ENCODE results near the gene DRGX. TPM values are rescaled to one million over a fixed set of nuclear protein-coding genes. Genes with fewer than 3 reads are reported as not detected.

Gene DRGX
- total RNA-seq, 1 experiment from 2014 or later: not detected

DNA sequence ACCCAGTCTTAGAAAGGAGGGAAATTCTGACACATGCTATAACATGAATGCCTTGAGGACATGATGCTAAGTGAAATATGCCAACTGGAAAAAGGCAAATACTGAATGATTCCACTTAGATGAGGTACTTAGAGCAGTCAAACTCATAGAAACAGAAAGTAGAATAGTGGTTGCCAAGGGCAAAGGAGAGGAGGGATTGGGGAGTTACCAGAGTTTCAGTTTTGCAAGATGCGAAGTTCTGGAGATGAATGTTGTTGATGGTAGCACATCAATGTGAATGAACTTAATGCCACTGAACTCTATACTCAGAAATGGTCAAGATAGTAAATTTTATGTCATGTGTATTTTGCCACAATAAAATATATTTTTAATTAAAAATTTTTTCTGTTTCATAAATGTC, 38.9 kb downstream of the DRGX start:
- no peaks in the 10 kb centered on the region for H3K36me3 ChIP-seq (ENCODE audit: insufficient read depth, low read length)
- no peak for DNase-seq
- H2AFZ ChIP-seq (ENCODE audit: low read length): no peak overlapping the region
- no peak overlapping the region for H3K27ac ChIP-seq (ENCODE audit: low read length)
- no peak overlapping the region for H3K4me2 ChIP-seq (ENCODE audit: low read depth, low read length, poor library complexity, severe bottlenecking)
- no peaks in the 10 kb centered on the region for H4K20me1 ChIP-seq (ENCODE audit: insufficient read depth, low read depth, low read length)
- H3K79me2 ChIP-seq (ENCODE audit: low read length): no peaks in the 10 kb centered on the region
- no peaks in the 10 kb centered on the region for H3K9me2 ChIP-seq (replicated peaks; ENCODE audit: insufficient read depth, low read length)
- H3K4me1 ChIP-seq (ENCODE audit: low read length): no peaks in the 10 kb centered on the region
- H3K9ac ChIP-seq (ENCODE audit: low read length): no peak overlapping the region
- H3K27me3 ChIP-seq (ENCODE audit: low read length): no peaks in the 10 kb centered on the region
- H3K9me3 ChIP-seq (ENCODE audit: low read length): no peaks in the 10 kb centered on the region
- H3K4me3 ChIP-seq (ENCODE audit: low read length): no peak overlapping the region

DNA sequence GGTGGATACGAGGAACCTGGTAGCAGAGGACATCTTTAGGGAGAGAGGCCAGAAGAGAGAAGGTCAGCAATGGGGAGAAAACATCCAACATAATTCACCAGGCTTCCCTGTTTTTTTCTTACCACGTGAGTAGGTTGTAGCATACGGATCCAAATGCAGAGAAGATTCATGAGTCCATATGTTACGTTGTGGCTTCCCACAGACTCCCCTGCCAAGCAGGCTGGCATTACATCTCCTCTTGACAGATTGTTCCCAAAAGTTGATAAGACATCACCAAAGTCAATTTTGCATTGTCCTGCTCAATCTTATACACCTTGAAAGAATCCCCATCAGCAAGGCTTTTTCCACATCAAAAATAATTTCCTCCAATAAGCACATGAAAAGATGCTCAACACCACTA, 39.7 kb downstream of the DRGX start:
- Histone ChIP-seq H3K4me2 (ENCODE audit: low read depth, low read length, poor library complexity, severe bottlenecking) (no peak overlapping the region), H3K36me3 (ENCODE audit: insufficient read depth, low read length) (no peaks in the 10 kb centered on the region), H3K9me2 (replicated peaks; ENCODE audit: insufficient read depth, low read length) (no peaks in the 10 kb centered on the region), H3K9ac (ENCODE audit: low read length) (no peak overlapping the region), H3K79me2 (ENCODE audit: low read length) (no peaks in the 10 kb centered on the region), H3K4me3 (ENCODE audit: low read length) (no peak overlapping the region), H3K4me1 (ENCODE audit: low read length) (no peaks in the 10 kb centered on the region), H4K20me1 (ENCODE audit: insufficient read depth, low read depth, low read length) (no peaks in the 10 kb centered on the region), H3K27me3 (ENCODE audit: low read length) (no peaks in the 10 kb centered on the region), H3K27ac (ENCODE audit: low read length) (no peak overlapping the region), H3K9me3 (ENCODE audit: low read length) (no peaks in the 10 kb centered on the region), H2AFZ (ENCODE audit: low read length) (no peak overlapping the region)
- DNase-seq: no peak

DNA sequence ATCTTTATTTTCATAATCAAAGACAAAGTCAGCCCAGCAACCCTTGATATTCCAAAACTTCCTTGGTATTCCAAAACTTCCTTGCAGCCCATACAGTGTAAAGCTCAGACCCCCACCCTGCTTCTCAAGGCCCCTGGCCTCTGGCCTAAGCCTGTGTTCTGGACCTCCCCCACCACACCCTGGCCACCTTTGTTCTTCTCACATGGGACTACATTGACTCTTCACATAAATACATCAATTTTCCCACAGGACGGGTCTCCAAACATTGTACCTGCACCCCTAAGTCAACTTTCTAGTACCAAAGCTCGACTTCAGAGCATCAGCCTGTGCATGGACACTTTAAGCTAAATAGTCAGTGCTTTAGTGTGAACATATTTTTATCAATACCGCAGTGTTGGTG, 40.7 kb downstream of the DRGX start:
- no peaks in the 10 kb centered on the region for H3K9me3 ChIP-seq (ENCODE audit: low read length)
- H3K27ac ChIP-seq (ENCODE audit: low read length): no peak overlapping the region
- no peaks in the 10 kb centered on the region for H3K27me3 ChIP-seq (ENCODE audit: low read length)
- H2AFZ ChIP-seq (ENCODE audit: low read length): no peak overlapping the region
- no peaks in the 10 kb centered on the region for H4K20me1 ChIP-seq (ENCODE audit: insufficient read depth, low read depth, low read length)
- H3K4me2 ChIP-seq (ENCODE audit: low read depth, low read length, poor library complexity, severe bottlenecking): no peak overlapping the region
- no peaks in the 10 kb centered on the region for H3K4me1 ChIP-seq (ENCODE audit: low read length)
- H3K36me3 ChIP-seq (ENCODE audit: insufficient read depth, low read length): no peaks in the 10 kb centered on the region
- no peak overlapping the region for H3K9ac ChIP-seq (ENCODE audit: low read length)
- no peak overlapping the region for H3K4me3 ChIP-seq (ENCODE audit: low read length)
- no peak for DNase-seq
- no peaks in the 10 kb centered on the region for H3K79me2 ChIP-seq (ENCODE audit: low read length)
- no peaks in the 10 kb centered on the region for H3K9me2 ChIP-seq (replicated peaks; ENCODE audit: insufficient read depth, low read length)

DNA sequence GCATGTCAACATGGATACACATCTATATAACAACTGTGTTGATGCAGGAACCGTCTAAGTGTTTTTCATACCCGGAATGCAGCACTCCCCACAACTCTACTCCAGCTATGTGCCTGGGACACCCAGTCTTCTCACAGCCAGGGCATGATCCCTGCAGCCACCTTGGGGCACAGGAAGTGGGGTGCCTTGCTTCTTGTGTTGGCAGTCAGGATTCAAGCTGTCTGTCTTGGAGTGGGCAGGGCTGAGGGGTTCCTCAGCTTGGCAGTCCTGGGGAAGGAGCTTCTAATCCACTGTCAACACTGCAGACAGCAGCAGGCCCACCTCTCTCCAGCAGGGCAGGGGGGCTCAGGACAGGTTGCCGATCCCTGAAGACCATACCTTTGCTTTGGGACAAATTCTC, 41.3 kb downstream of the DRGX start:
- no peaks in the 10 kb centered on the region for H3K9me2 ChIP-seq (replicated peaks; ENCODE audit: insufficient read depth, low read length)
- no peaks in the 10 kb centered on the region for H3K36me3 ChIP-seq (ENCODE audit: insufficient read depth, low read length)
- H3K9me3 ChIP-seq (ENCODE audit: low read length): no peaks in the 10 kb centered on the region
- H3K27ac ChIP-seq (ENCODE audit: low read length): no peak overlapping the region
- no peak overlapping the region for H2AFZ ChIP-seq (ENCODE audit: low read length)
- no peaks in the 10 kb centered on the region for H3K79me2 ChIP-seq (ENCODE audit: low read length)
- no peaks in the 10 kb centered on the region for H3K27me3 ChIP-seq (ENCODE audit: low read length)
- H3K4me3 ChIP-seq (ENCODE audit: low read length): no peak overlapping the region
- H3K4me2 ChIP-seq (ENCODE audit: low read depth, low read length, poor library complexity, severe bottlenecking): no peak overlapping the region
- no peak overlapping the region for H3K9ac ChIP-seq (ENCODE audit: low read length)
- H4K20me1 ChIP-seq (ENCODE audit: insufficient read depth, low read depth, low read length): no peaks in the 10 kb centered on the region
- no peaks in the 10 kb centered on the region for H3K4me1 ChIP-seq (ENCODE audit: low read length)
- DNase-seq: no peak

DNA sequence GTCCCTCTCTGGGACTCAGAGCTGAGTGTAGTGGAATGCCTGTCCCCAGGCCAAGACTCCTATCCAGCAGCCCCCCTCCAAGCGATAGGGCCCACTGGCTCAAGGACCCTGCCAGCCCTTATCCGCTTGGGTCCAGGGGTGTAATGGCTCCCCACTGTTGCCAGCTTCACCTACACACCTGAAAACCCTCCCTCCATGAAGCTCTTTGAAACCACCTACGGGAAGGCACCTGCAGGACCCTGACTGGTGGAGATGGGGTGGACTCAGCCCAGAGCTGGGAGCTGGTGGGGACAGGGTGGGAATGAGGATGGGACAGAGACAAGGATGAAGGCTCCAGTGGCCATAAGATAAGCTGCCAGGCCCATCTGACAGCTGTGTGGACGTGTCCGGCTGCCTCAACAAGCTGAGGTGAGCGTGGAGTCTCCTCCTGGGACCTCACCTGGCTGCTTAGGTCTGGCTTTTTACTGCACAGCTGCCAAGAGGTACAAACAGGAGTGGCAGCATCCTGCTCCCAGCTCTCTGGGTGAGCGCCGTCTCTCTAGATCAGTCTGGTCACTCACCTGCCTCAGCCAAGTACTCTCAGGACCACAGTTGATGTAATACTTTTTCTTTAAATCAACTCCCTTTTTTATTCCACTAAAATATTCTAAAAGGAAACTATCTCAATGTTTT, 41.9 kb downstream of the DRGX start:
- DNase-seq: no peak
- no peaks in the 10 kb centered on the region for H3K4me1 ChIP-seq (ENCODE audit: low read length)
- H3K36me3 ChIP-seq (ENCODE audit: insufficient read depth, low read length): no peaks in the 10 kb centered on the region
- H3K9me2 ChIP-seq (replicated peaks; ENCODE audit: insufficient read depth, low read length): no peaks in the 10 kb centered on the region
- no peaks in the 10 kb centered on the region for H3K27me3 ChIP-seq (ENCODE audit: low read length)
- no peak overlapping the region for H3K4me3 ChIP-seq (ENCODE audit: low read length)
- H3K27ac ChIP-seq (ENCODE audit: low read length): no peak overlapping the region
- H3K79me2 ChIP-seq (ENCODE audit: low read length): no peaks in the 10 kb centered on the region
- H3K9me3 ChIP-seq (ENCODE audit: low read length): no peaks in the 10 kb centered on the region
- H3K9ac ChIP-seq (ENCODE audit: low read length): no peak overlapping the region
- H4K20me1 ChIP-seq (ENCODE audit: insufficient read depth, low read depth, low read length): no peaks in the 10 kb centered on the region
- H2AFZ ChIP-seq (ENCODE audit: low read length): no peak overlapping the region
- no peak overlapping the region for H3K4me2 ChIP-seq (ENCODE audit: low read depth, low read length, poor library complexity, severe bottlenecking)

DNA sequence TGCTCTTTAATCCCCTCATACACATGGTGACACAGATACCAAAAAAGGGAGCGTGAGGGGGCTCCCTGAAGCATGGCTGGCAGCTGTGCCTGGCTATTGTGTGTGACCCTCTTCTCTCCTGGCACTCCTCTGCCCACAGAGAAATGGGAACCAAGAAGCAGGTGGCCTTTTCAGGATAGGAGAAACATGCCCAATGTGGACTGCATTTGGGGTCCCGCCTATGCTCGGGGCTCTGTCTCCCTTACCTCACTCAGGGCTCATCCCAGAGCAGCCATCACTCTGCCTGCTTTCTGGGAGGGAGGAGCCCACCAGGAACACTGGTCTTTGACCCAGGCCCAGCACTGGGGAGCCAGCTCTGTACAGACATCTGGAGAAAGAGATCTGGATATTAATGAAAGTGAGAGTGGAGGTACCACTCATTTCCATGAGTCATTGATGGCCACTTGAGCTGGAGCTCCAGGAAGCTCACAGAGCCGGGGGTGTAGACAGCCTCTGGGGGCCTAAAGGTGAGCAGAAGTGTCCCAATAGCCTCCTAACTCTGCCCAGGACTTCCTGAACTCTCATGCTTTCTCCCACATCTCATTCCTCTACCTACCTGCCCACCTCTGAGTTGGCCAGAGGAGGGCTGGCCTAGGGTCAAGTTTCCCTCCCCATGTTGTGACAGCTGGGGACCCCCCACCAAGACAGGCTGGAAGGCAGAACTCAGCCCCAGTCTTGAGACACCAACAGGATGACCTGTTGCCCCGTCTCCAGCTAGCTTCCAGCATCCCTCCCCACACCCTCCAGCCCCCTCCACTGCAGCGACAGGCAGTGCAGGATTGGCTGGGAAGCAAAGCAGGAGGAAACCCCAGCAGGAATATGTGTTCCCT, 42.6 kb downstream of the DRGX start:
- Histone ChIP-seq H4K20me1 (ENCODE audit: insufficient read depth, low read depth, low read length) (no peaks in the 10 kb centered on the region), H2AFZ (ENCODE audit: low read length) (no peak overlapping the region), H3K9me3 (ENCODE audit: low read length) (no peaks in the 10 kb centered on the region), H3K9me2 (replicated peaks; ENCODE audit: insufficient read depth, low read length) (no peaks in the 10 kb centered on the region), H3K79me2 (ENCODE audit: low read length) (no peaks in the 10 kb centered on the region), H3K27ac (ENCODE audit: low read length) (no peak overlapping the region), H3K27me3 (ENCODE audit: low read length) (no peaks in the 10 kb centered on the region), H3K36me3 (ENCODE audit: insufficient read depth, low read length) (no peaks in the 10 kb centered on the region), H3K4me2 (ENCODE audit: low read depth, low read length, poor library complexity, severe bottlenecking) (no peak overlapping the region), H3K4me3 (ENCODE audit: low read length) (no peak overlapping the region), H3K9ac (ENCODE audit: low read length) (no peak overlapping the region), H3K4me1 (ENCODE audit: low read length) (no peaks in the 10 kb centered on the region)
- DNase-seq: no peak

DNA sequence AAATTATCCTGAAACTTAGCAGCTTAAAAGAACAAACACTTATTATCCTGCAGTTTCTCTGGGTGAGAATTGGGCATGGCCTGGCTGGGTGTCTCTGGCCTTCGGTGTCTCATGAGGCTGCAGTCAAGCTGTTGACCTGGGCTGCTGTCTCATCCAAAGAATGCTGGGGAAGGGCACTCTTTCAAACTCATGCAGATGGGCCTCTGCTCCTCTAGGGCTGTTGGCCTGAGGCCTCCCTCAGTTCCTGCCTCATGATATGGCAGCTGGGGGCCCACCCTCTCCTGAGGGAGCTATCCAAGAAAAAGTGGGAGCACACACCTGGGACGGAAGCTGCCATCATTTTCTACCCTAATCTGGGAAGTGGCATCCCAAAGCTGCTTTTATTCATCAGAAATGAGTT, 43.6 kb downstream of the DRGX start:
- Histone ChIP-seq H3K9me3 (ENCODE audit: low read length) (no peaks in the 10 kb centered on the region), H4K20me1 (ENCODE audit: insufficient read depth, low read depth, low read length) (no peaks in the 10 kb centered on the region), H2AFZ (ENCODE audit: low read length) (no peak overlapping the region), H3K79me2 (ENCODE audit: low read length) (no peaks in the 10 kb centered on the region), H3K4me1 (ENCODE audit: low read length) (no peaks in the 10 kb centered on the region), H3K9me2 (replicated peaks; ENCODE audit: insufficient read depth, low read length) (no peaks in the 10 kb centered on the region), H3K36me3 (ENCODE audit: insufficient read depth, low read length) (no peaks in the 10 kb centered on the region), H3K4me2 (ENCODE audit: low read depth, low read length, poor library complexity, severe bottlenecking) (no peak overlapping the region), H3K27me3 (ENCODE audit: low read length) (no peaks in the 10 kb centered on the region), H3K27ac (ENCODE audit: low read length) (no peak overlapping the region), H3K4me3 (ENCODE audit: low read length) (no peak overlapping the region), H3K9ac (ENCODE audit: low read length) (no peak overlapping the region)
- DNase-seq: no peak

DNA sequence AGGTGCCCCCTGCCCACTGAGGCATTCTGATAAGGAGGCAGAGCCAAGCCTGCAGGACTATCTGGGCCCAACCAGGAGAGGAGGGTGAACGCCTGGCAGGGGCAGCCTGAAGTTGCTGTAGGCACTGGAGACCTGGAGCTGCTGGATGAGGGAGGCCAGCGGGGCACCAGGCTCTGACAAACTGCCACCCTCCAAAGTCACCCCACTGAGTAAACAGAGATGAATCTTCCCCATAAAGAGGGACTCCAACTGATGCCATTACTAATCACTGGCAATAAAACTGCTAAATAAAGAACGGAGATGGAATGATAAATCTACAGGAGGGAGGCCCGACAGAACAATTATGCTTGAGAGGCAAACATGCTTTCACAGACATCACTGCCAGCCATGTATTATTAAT, 44.2 kb downstream of the DRGX start:
- Histone ChIP-seq H3K4me1 (ENCODE audit: low read length) (no peaks in the 10 kb centered on the region), H3K4me3 (ENCODE audit: low read length) (no peak overlapping the region), H4K20me1 (ENCODE audit: insufficient read depth, low read depth, low read length) (no peaks in the 10 kb centered on the region), H2AFZ (ENCODE audit: low read length) (no peak overlapping the region), H3K27me3 (ENCODE audit: low read length) (no peaks in the 10 kb centered on the region), H3K79me2 (ENCODE audit: low read length) (no peaks in the 10 kb centered on the region), H3K9ac (ENCODE audit: low read length) (no peak overlapping the region), H3K4me2 (ENCODE audit: low read depth, low read length, poor library complexity, severe bottlenecking) (no peak overlapping the region), H3K36me3 (ENCODE audit: insufficient read depth, low read length) (no peaks in the 10 kb centered on the region), H3K9me3 (ENCODE audit: low read length) (no peaks in the 10 kb centered on the region), H3K27ac (ENCODE audit: low read length) (no peak overlapping the region), H3K9me2 (replicated peaks; ENCODE audit: insufficient read depth, low read length) (no peaks in the 10 kb centered on the region)
- DNase-seq: no peak

All from Karpas-422 (cell line).